H9 (cell line): ENCODE results near the gene RFT1. TPM values are rescaled to one million over a fixed set of nuclear protein-coding genes. Genes with fewer than 3 reads are reported as not detected.
A peak's percentile ranks its signal among the peaks of the same experiment; 100 is the strongest.

Source experiments
- DNase-seq: peaks from one replicate; pipeline ENCODE4 v3.0.0-alpha.2; 2017
- H2AFZ ChIP-seq: one replicate; pipeline ENCODE4 v1.6.1; 2013; ENCODE audit warnings: mild to moderate bottlenecking, low read length, control low read depth, moderate library complexity
- H2AK5ac ChIP-seq: 2 replicates; pipeline ENCODE4 v1.6.1; 2013; ENCODE audit warnings: low read length, control low read depth, mixed read lengths; ENCODE audit not compliant: insufficient read length
- H2BK120ac ChIP-seq: one replicate; pipeline ENCODE4 v1.6.1; 2013; ENCODE audit warnings: low read depth, mild to moderate bottlenecking, low read length, control low read depth, inconsistent platforms; ENCODE audit not compliant: poor library complexity, severe bottlenecking
- H2BK12ac ChIP-seq: 2 replicates; pipeline ENCODE4 v1.6.1; 2013; ENCODE audit warnings: low read length, control low read depth, mixed read lengths, low read depth; ENCODE audit not compliant: insufficient read length
- H2BK15ac ChIP-seq: 2 replicates; pipeline ENCODE4 v1.6.1; 2013; ENCODE audit warnings: low read depth, low read length, control low read depth
- H2BK20ac ChIP-seq: one replicate; pipeline ENCODE4 v1.6.1; 2013; ENCODE audit warnings: low read depth, mild to moderate bottlenecking, low read length, control low read depth, inconsistent platforms; ENCODE audit not compliant: poor library complexity, severe bottlenecking
- H2BK5ac ChIP-seq: 2 replicates; pipeline ENCODE4 v1.6.1; 2013; ENCODE audit warnings: low read length, control low read depth, mixed read lengths; ENCODE audit not compliant: insufficient read length
- H3K14ac ChIP-seq: 2 replicates; pipeline ENCODE4 v1.6.1; 2013; ENCODE audit warnings: low read length, control low read depth; ENCODE audit not compliant: insufficient read depth
- H3K18ac ChIP-seq: 2 replicates; pipeline ENCODE4 v1.6.1; 2013; ENCODE audit warnings: low read depth, mild to moderate bottlenecking, mixed read lengths, low read length, control low read depth; ENCODE audit not compliant: insufficient read length
- H3K23ac ChIP-seq: 2 replicates; pipeline ENCODE4 v1.6.1; 2013; ENCODE audit warnings: low read length, control low read depth, mixed read lengths, low read depth; ENCODE audit not compliant: insufficient read length
- H3K23me2 ChIP-seq: 2 replicates; pipeline ENCODE4 v1.6.1; 2013; ENCODE audit warnings: low read depth, mild to moderate bottlenecking, mixed read lengths, low read length, control low read depth; ENCODE audit not compliant: insufficient read length, poor library complexity, severe bottlenecking
- H3K27ac ChIP-seq: 2 replicates; pipeline ENCODE4 v1.5.1; 2013; ENCODE audit warnings: low read length, control low read depth, mixed read lengths, low read depth; ENCODE audit not compliant: insufficient read length
- H3K27me3 ChIP-seq: 2 replicates; pipeline ENCODE4 v1.6.1; 2013; ENCODE audit warnings: low read length, control low read depth, inconsistent platforms; ENCODE audit not compliant: insufficient read depth
- H3K4ac ChIP-seq: 2 replicates; pipeline ENCODE4 v1.6.1; 2013; ENCODE audit warnings: low read depth, mild to moderate bottlenecking, control low read depth, inconsistent platforms, low read length, moderate library complexity
- H3K4me1 ChIP-seq: 2 replicates; pipeline ENCODE4 v1.6.1; 2013; ENCODE audit warnings: low read length, control low read depth, inconsistent platforms; ENCODE audit not compliant: insufficient read depth
- H3K4me2 ChIP-seq: 2 replicates; pipeline ENCODE4 v1.6.1; 2013; ENCODE audit warnings: low read length, control low read depth, mixed read lengths; ENCODE audit not compliant: insufficient read length, insufficient read depth
- H3K56ac ChIP-seq: 2 replicates; pipeline ENCODE4 v1.6.1; 2013; ENCODE audit warnings: low read depth, mild to moderate bottlenecking, mixed read lengths, low read length, control low read depth; ENCODE audit not compliant: insufficient read length
- H3K79me1 ChIP-seq: 2 replicates; pipeline ENCODE4 v1.6.1; 2013; ENCODE audit warnings: low read depth, mild to moderate bottlenecking, moderate library complexity, low read length, control low read depth, inconsistent platforms; ENCODE audit not compliant: insufficient read depth, poor library complexity, severe bottlenecking
- H3K79me2 ChIP-seq: 2 replicates; pipeline ENCODE4 v1.6.1; 2013; ENCODE audit warnings: low read length, control low read depth, inconsistent platforms; ENCODE audit not compliant: insufficient read depth
- H3K9ac ChIP-seq: 2 replicates; pipeline ENCODE4 v1.6.1; 2013; ENCODE audit warnings: low read length, control low read depth, mixed read lengths; ENCODE audit not compliant: insufficient read length; ENCODE audit errors: extremely low read depth
- H3K9me3 ChIP-seq: one replicate; pipeline ENCODE4 v1.6.1; 2013; ENCODE audit warnings: low read depth, low read length, inconsistent platforms; ENCODE audit not compliant: control insufficient read depth
- H3T11ph ChIP-seq: one replicate; pipeline ENCODE4 v1.6.1; 2013; ENCODE audit warnings: mild to moderate bottlenecking, low read length, control low read depth, inconsistent platforms
- H4K20me1 ChIP-seq: one replicate; pipeline ENCODE4 v1.6.1; 2013; ENCODE audit not compliant: control insufficient read depth, insufficient read length, insufficient read depth
- H4K5ac ChIP-seq: 2 replicates; pipeline ENCODE4 v1.6.1; 2013; ENCODE audit warnings: low read depth, mild to moderate bottlenecking, mixed read lengths, low read length, control low read depth; ENCODE audit not compliant: insufficient read length
- H4K8ac ChIP-seq: replicated peaks from 2 replicates; pipeline ENCODE4 v1.6.1; 2013; ENCODE audit warnings: low read length, control low read depth, mixed read lengths, low read depth; ENCODE audit not compliant: insufficient read length
- H4K91ac ChIP-seq: 2 replicates; pipeline ENCODE4 v1.6.1; 2013; ENCODE audit warnings: low read depth, mild to moderate bottlenecking, moderate library complexity, mixed read lengths, low read length, control low read depth; ENCODE audit not compliant: insufficient read length
- H3K27ac Mint-ChIP-seq, 3 experiments: 2 replicates in 2 of 3; 3 replicates in 1 of 3; pipeline ENCODE4 v1.8.0; 2020 to 2021; ENCODE audit warnings: mixed read lengths in 3 of 3, mild to moderate bottlenecking in 1 of 3, moderate library complexity in 1 of 3
- H3K27me3 Mint-ChIP-seq: 2 replicates; pipeline ENCODE4 v1.8.0; 2021; ENCODE audit warnings: low read depth, mild to moderate bottlenecking, moderate library complexity, mixed read lengths
- H3K36me3 Mint-ChIP-seq, 3 experiments: 2 replicates in 2 of 3; 3 replicates in 1 of 3; pipeline ENCODE4 v1.8.0; 2020 to 2021; ENCODE audit warnings: low read depth in 3 of 3, mixed read lengths in 3 of 3; ENCODE audit not compliant: insufficient read depth in 1 of 3
- H3K4me1 Mint-ChIP-seq, 2 experiments: 2 replicates each; pipeline ENCODE4 v1.8.0; 2020; ENCODE audit warnings: mixed read lengths in 2 of 2
- H3K4me3 Mint-ChIP-seq, 2 experiments: 2 replicates in 1 of 2; 3 replicates in 1 of 2; pipeline ENCODE4 v1.8.0; 2020 to 2021; ENCODE audit warnings: mild to moderate bottlenecking in 2 of 2, mixed read lengths in 2 of 2, moderate library complexity in 1 of 2
- H3K9me3 Mint-ChIP-seq, 2 experiments: 2 replicates in 1 of 2; 3 replicates in 1 of 2; pipeline ENCODE4 v1.8.0; 2020; ENCODE audit warnings: mild to moderate bottlenecking in 2 of 2, mixed read lengths in 2 of 2, moderate library complexity in 1 of 2
- CTCF ChIP-seq: fragments of 200-600 bp; sonication (generic); conservative IDR thresholded peaks from 3 replicates; pipeline ENCODE4 v1.8.0; 2021; ENCODE audit warnings: antibody characterized with exemption, mild to moderate bottlenecking
- WGBS: extraction: QIAGEN DNeasy Blood & Tissue Kit; methylation state at CpG from one replicate; pipeline ENCODE4 v1.1.7; 2013; ENCODE audit warnings: missing lambda C conversion rate, low lambda C conversion rate, mixed read lengths; ENCODE audit not compliant: insufficient read length; ENCODE audit errors: extremely low coverage; 5-methylcytosine and 5-hydroxymethylcytosine counted together
- total RNA-seq: library from RNA; stranded (reverse); gene quantifications from 2 replicates; pipeline ENCODE4 v1.2.1, GENCODE V29; 2021

RFT1 gene
- total RNA-seq, 1 experiment from 2014 or later: 24.1 TPM

GRCh38 chr3:53051929-53052328 lies 78.3 kb downstream of the RFT1 start:
- DNase-seq: no peak
- TF ChIP-seq CTCF: no peak

More at GRCh38 chr3:53051929-53052328, 78.3 kb downstream of the RFT1 start:
- H4K5ac ChIP-seq: no peak overlapping the region
- peaks cover 3% of the 10 kb centered on the region; the same call in 1 of the 2 replicates for H3K27me3 ChIP-seq
- no peak overlapping the region for H4K91ac ChIP-seq
- H3K79me2 ChIP-seq: no peaks in the 10 kb centered on the region
- Mint-ChIP-seq H3K27me3 (peaks cover 36% of the 10 kb centered on the region), H3K9me3 (0 out of 5 replicates have a peak, but pooled peaks cover 0 to 1% of the 10 kb centered on the region in 2 experiments), H3K27ac (peak overlapping the region in 1 of 3 experiments; percentile 68; a peak in 1 of 7 replicates), H3K4me1 (peaks cover 4 to 5% of the 10 kb centered on the region in 2 experiments; a peak in 3 of 4 replicates), H3K36me3 (peaks cover 0 to 2% (median 0%) of the 10 kb centered on the region in 3 experiments; a peak in 1 of 7 replicates), H3K4me3 (no peak overlapping the region)
- H3K56ac ChIP-seq: no peak overlapping the region
- H2BK120ac ChIP-seq: no peak overlapping the region
- H3K23me2 ChIP-seq: peaks cover under 1% of the 10 kb centered on the region
- H3K27ac ChIP-seq: no peak overlapping the region
- no peak overlapping the region for H3K23ac ChIP-seq
- no peak overlapping the region for H2AK5ac ChIP-seq
- H3K4me2 ChIP-seq: no peak overlapping the region
- no peak overlapping the region for H4K8ac ChIP-seq
- H3K9me3 ChIP-seq: no peaks in the 10 kb centered on the region
- no peak overlapping the region for H2BK20ac ChIP-seq
- no peak overlapping the region for H3K18ac ChIP-seq
- no peaks in the 10 kb centered on the region for H3K79me1 ChIP-seq
- no peaks in the 10 kb centered on the region for H3K4me1 ChIP-seq
- H2BK5ac ChIP-seq: no peak overlapping the region
- no peak overlapping the region for H3K9ac ChIP-seq
- no peak overlapping the region for H2BK12ac ChIP-seq
- no CpG with 5 or more reads among the region's 2 CpGs for WGBS
- no peak overlapping the region for H2AFZ ChIP-seq
- no peak overlapping the region for H2BK15ac ChIP-seq
- no peak overlapping the region for H3K14ac ChIP-seq
- H3K4ac ChIP-seq: no peak overlapping the region
- H3T11ph ChIP-seq: no peak overlapping the region
- H4K20me1 ChIP-seq: no peaks in the 10 kb centered on the region
